Stimulated activated CD8-positive, alpha-beta memory T cell treated with anti-CD3 and anti-CD28 coated beads, Interleukin-7, amount 100 ng/mL, for 24 hours (primary cell): ENCODE results near the gene WSB1.

Experiments used
- DNase-seq: peaks from one replicate; pipeline ENCODE4 v3.0.0-alpha.2; 2020; ENCODE audit warnings: low read depth

Gene WSB1

GRCh38 chr17:27339198-27339835, 45.4 kb downstream of the WSB1 start:
- DNase-seq: no peak

DNA sequence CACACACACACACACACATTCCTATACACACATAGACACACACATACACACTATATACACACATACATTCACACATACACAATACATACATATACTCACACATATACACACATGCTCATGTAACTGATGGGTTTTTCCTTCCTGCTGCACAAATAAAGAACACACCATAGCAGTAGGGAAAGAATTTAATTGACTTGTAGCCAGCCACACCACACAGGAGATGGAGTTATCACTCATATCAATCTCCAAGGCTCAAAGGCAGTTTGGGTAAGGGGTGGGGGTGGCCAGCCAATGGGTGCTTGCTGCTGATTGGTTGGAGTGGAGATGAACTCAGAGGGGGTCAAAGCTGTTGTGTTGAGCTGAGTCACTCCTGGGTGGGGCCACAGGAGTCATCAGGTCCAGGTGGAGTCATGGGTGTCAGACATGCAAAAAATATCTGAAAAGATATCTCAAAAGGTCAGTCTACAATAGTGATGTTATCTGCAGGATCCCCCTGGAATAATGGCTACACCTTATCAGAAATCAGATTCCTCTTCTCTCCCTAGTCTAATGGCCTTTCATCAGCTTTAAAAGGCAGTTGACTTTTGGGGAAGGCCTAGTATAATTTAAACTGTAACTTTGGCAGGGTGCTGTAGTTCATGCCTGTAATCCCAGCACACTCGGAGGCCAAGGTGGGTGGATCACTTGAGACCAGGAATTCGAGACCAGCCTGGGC, 46.1 kb downstream of the WSB1 start:
- no peak for DNase-seq

DNA sequence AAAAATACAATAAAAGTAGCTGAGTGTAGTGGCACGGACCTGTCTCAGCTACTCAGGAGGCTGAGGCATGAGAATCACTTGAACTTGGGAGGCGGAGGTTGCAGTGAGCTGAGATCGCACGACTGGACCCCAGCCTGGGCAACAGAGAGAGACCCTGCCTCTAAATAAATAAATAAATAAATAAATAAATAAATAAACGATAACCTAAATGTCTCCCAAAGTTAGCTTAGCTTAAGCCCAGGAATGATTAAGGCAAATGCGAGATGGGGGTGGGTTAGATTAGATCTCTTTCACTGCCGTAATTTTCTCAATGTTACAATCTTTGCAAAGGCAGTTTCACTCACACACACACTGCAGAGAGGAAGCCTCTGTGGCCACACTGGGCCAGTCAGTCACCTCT, 46.7 kb downstream of the WSB1 start:
- DNase-seq: no peak

GRCh38 chr17:27341041-27341471, 47.1 kb downstream of the WSB1 start:
- no peak for DNase-seq

DNA sequence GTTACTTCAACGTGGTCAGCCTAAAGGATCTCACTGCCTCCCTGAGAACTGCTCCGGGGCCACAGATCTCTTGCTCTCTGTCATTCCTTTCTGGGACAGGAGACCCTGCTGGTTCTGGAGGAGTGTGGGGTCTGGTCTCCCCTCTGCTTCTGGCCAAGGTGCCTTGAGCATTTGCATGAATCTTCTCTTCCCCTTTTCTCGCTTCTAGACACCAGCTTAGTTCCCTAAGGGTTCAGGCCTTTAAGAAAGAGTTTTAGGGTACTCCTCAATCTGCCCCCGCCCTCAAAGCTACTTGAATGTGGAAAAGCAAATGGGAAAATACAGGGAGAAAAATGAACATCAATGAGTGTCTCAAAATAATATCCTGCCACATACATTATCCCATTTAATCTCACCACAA, 48.1 kb downstream of the WSB1 start:
- DNase-seq: no peak

GRCh38 chr17:27343294-27343693, 49.4 kb downstream of the WSB1 start:
- no peak for DNase-seq

DNA sequence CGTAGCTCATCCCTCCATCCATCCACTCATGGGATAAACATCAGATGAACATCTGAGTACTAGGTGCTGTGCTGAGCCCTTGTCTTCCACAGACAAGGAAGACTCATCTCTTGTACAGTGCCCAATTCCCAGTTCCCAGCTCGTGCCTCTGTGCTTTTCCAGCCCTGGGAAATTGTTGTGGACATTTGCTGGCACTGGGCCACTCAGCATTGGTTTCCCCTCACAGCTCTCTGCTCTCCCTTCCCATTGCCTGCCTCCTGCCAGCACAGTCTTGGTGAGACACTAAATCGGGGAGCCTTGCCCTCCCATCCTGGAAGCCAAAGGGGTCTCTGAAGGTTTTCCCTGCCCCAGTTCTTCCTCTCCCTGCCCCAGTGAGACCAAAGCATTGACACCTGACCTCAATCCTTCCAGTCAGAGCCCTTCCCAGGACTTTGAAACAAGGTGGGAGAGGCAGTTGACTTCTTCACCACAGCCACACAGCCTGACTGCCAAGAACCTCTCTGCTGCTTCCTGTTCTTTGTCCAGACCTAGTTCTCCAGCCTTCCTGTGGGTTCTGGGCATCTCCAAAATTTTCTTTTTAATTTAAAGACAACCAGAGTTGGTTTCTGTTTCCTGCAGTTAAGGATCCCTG, 50.2 kb downstream of the WSB1 start:
- no peak for DNase-seq

- no peak for DNase-seq
Observed at GRCh38 chr17:27345141-27345904, 51.4 kb downstream of the WSB1 start.

- DNase-seq: no peak
Observed at GRCh38 chr17:27346228-27346899, 52.5 kb downstream of the WSB1 start.

- no peak for DNase-seq
Observed at GRCh38 chr17:27348196-27348595, 54.3 kb downstream of the WSB1 start.

- DNase-seq: no peak
Observed at GRCh38 chr17:27349540-27350021, 55.7 kb downstream of the WSB1 start.

DNA sequence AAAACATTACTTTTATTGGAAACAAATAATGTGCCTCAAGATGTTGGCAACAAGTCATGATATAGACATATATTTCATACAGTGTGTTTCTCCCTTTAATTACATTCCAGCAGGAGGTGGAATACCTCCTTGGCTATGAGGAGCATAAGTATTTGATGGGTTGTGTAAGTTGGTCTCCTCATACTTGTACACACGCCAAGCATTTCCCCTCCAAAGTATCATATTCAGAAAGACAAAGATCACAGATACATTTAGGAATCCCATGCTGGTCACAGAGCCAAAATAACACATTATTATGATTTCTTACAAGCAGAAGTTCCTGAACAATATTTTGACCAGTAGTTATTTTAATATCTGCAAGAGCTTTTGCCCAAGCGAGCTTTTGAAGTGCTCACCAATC, 57.8 kb downstream of the WSB1 start:
- no peak for DNase-seq

DNA sequence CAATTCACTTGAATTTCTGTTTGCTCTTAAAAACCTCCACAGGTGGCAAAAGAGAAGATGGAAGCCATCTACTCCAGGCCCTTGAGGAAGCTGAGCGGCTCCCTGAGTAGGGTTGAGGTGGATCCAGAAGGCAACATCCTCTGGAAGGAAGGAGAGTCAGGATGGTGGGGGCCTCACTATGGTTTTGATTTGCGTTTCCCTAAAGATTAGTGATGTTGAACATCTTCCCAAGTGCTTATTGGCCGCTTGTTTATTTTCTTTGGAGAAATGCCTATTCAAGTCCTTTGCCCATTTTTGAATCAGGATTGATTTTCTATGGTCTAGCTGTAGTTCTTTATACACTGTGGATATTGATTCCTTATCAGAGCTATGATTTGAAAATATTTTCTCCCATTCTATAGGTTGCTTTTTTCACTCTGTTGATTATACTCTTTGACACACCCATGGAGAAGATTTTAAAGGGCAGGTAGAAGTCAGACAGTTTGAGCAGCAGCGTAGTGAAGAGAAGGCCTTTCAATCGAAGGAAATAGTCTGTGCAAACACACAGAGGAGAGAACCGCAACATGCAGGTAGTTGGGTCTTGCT, 58.6 kb downstream of the WSB1 start:
- no peak for DNase-seq

DNA sequence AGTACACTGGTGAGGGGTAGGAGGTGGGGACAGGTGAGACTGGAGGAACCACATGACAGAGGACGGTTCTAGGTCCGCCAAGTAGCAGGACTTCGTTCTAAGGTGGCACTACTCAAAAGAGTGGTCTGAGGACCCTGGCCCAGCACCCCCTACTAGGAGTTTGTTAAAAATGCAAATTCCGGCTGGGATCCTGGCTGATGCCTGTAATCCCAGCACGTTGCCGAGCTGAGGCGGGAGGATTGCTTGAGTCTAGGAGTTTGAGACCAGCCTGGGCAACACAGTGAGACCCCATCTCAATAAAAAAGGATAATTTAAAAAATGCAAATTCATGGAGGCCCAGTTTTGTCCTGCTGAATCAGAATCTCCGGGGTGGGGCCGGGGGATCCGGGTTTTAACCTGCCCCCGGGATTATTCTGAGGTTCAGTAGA, 59.1 kb downstream of the WSB1 start:
- no peak for DNase-seq

GRCh38 chr17:27353461-27354050, 59.6 kb downstream of the WSB1 start:
- DNase-seq: peak; percentile 57

GRCh38 chr17:27354051-27354490, 60.2 kb downstream of the WSB1 start:
- DNase-seq: no peak

DNA sequence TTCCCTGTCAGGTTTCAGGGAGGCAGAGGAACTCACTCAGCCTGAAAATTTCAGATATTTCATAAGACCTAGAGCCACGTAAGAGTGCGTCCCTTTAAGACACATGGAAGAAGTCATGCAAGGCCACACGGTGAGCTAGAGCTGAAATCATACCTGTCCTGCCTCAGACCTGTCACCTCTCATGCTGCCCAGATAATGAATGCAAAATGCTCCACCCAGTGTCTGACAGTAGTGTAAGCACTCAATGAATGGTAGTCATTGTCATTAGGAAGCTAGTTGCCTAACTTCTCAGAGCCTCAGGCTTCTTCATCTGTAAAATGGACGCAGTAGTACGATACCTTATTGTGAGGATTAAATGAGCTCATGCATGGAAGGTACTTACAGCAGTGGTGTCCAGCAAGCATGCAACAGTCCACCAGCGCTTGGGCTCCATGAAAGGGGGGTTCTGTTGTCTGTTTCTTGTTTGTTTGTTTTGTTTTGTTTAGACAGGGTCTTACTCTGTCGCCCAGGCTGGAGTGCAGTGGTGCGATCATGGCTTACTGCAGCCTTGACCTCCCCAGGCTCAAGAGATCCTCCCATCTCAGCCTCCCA, 60.7 kb downstream of the WSB1 start:
- no peak for DNase-seq

DNA sequence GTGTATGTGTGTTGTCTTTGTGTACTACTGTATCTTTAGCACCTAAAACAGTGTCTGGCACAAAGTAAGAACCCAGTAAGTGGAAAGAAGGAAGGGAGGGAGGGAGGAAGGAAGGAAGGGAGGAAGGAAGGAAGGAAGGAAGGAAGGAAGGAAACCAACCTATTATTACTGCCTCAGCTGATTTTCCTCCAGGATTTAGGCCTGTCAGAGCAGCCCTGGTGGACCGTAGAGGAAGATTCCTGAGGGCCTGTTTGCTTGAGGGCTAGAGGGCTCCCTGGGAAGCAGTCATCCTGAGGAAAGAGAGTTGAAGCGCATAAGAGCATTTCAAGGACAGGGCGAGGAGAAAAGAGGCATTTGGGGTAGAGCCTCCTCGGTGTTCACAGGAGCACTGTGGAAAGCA, 61.5 kb downstream of the WSB1 start:
- no peak for DNase-seq

GRCh38 chr17:27356091-27356705, 62.3 kb downstream of the WSB1 start:
- DNase-seq: no peak

GRCh38 chr17:27357236-27357635, 63.3 kb downstream of the WSB1 start:
- DNase-seq: no peak
